Stimulated activated CD4-positive, alpha-beta T cell treated with anti-CD3 and anti-CD28 coated beads, Interleukin-15, amount 100 ng/mL, for 48 hours (primary cell): Measurements from ENCODE around the gene SP2.

Source experiments
- DNase-seq, 2 donors: peaks; one replicate each; pipeline ENCODE4 v3.0.0-alpha.2; 2020; ENCODE audit warnings: low read depth in 2 of 2

The SP2 gene

DNA sequence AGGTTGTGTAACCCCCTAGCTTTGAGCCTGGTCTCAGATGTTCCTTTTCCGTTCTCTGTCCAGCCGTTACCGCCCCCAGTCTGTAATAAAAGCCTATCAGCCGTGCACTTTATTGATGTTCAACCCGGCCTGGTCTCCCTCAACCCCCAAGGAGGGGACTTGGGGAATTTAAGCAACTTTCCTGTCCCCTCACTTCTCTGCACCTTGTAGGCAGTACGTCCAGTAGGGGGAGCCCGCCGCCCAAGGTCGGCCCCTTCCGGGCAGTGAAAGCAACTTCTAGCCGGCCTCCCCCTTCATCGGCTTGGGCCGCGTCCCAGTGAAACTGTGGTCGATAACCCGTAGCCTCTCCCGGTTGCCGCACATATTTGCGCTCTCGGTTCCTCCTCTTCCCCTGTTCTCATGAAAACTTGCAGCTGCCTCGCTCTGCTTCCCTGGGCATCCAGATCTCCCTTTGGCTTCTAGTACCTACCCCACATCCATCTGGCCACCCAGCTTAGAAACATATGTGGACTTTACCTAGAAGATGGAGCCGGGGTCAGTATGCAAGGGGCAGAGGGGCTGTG lies 53.2 kb downstream of the SP2 start:
- DNase-seq = peak; percentile 55 to 80

DNA sequence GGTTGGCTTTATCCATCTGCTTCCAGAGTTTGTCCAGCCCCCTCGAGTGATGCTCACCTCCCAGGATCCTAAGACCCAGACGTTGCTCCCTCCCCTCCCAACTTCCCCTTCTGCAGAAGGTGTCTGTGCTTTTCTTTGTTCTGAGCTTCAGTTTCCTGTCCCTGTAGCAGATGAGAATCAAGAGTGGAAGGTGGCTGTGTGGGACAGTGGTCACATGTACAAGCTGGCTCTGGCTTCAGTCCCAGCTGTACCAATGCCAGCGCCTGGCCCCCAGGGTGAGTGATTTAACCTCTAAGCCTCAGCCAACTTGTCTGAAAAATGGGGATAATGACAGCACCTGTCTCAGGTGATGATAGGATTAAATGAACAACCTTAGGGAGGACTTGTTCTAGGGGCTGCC lies 53.9 kb downstream of the SP2 start:
- no peak for DNase-seq

DNA sequence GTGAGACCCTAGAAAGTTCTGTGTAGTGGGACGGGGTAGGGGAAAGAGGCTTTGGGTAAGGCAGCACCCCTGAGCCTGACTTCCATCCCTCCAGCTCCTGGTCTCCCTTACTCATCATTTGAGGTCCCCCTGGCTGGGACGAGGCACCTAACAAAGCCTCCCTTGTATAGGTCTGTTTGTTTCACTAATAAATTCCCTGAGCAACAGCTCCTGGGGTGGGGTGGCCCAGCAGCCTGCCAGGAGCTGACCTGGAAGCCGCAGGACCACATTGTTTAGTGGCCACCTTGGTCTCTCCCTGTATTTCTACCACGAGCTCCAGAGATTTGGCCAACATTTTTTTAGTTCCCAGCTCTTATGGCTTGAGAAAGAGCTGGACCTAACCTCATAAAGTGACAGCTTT lies 54.4 kb downstream of the SP2 start:
- DNase-seq = no peak

DNA sequence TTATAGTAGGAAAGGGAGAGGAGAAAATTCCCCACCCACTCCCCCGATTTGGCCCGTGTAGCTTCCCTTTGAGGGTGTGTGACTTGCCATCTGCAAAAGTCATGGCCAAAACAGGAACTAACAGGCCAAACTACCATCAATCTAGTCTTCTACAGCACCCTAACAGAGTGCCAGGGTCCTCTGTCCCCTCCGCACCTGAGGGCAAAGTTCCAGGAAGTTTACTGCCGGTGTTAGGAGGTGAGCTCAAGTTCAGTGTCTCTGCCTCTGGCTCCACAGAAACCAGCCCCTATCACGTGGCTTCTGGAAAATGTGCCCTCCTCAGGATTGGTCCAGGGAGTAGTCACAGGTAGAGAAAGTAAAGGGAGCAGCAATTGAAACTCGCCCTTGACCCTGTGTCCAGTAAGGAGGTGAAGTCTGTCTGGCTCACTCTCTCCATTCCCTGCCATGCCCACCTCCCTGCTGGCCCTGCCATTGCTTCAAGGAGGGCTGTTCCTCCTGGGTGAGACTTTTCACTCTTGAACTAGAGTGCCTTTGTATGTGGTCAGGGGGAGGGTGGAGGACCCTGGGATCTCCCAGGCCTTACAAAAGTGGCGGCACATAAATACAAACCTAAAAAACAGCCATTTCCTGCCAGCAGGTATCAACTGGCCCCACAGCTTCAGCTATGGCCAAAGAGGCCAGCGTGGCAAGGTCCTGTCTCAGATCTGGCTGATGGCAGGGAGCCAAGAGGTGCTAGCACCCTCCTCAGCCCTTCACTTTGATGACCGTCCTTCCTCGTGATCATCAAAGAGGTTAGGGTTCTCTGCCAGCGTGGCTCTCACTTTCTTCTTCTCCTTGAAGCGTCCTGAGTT lies 56.4 kb downstream of the SP2 start:
- no peak for DNase-seq

DNA sequence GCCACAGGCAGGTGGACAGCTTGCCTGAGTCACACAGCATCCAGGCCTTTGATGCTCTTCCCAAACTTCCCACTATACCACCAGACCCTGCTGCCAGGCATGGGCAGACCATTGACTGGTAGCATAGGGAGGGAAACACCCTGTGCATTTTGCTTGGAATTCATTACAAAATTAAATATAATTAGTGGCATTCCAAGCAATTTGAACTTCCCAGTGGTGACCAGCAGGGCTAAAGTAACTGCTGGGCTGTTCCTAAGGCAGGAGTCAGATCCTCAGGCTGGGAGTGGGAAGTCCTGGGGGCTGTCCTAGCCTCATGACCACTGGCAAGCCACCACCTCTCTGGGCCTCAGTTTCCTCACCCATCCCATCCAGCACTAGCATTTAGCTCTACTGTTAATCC lies 57.9 kb downstream of the SP2 start:
- no peak for DNase-seq

DNA sequence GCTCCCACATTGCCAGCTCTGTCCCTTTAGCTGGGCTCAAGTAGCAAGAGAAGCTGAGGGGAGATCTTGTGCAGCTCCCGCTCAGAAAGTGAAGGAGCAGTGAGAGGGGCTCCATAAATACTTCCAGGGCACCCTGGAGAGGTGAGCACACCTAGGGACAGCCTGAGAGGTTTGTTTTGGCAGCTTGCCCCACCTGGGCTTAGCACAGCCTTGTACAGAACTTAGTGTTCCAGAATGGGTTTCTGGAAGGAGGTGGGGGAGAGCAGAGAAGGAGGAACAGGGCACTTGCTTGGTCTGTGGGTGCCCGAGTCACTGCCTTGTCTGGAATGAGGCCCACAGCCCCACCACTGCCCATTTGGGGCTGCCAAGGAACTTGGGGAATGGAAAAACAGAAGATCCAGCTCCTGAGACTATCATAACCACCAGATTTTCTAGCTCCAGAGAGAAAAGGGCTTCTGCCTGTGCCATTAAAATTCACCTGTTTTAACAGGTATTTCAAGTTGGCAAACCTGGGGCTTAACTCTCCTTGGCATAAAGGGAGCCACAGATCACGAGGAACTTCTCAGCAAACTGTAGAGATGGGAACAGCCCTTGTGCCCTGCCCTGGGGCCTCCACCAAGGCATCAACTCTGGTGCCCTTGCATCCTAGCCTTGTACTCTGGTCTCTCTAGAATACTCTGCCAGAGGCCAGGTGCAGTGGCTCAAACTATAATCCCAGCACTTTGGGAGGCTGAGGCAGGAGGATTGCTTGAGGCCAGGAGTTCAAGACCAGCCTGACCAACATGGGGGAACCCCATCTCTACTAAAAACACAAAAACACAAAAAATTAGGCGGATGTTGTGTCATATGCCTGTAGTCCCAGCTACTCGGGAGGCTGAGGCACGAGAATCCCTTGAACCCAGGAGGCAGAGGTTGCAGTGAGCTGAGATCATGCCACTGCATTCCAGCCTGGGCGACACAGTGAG lies 59.7 kb downstream of the SP2 start:
- DNase-seq = no peak

DNA sequence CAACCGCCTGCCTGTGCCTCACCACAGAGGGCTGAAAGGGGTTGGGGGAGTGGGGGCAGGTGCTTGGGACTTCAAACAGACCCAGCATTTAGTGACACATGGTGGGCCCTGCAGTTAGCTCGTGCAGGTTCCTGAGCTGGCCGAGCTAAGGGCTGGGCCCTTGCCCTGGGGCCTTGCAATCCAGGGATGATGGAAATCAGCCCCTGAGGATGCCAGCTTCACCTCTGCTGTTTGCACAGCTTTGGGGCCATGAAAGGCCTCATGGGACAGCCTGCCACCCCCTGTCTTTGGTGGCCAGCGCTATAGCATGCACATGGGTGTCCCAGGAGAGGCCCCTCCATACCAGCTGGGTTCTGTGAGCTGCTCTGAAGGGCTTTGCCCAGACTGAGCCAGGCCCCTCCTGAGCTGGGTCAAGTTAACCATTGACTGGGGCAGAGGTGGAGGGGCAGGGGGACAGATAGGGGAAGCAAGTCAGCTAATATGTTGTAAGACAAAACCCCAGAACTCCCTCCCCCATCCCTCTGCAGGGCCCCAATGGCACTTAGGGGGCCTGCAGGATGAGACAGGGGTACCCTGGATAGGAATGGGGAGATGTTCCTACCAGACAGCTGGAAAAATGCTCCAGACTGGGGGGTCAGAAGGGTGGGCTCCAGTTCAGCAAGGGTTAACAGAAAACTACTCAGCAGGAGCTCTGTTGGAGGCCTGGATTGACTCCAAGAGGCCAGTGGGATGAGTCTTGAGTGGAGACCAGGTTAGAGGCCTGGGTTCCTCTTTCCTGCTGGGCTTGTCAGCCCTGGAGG lies 61.0 kb downstream of the SP2 start:
- no peak for DNase-seq

DNA sequence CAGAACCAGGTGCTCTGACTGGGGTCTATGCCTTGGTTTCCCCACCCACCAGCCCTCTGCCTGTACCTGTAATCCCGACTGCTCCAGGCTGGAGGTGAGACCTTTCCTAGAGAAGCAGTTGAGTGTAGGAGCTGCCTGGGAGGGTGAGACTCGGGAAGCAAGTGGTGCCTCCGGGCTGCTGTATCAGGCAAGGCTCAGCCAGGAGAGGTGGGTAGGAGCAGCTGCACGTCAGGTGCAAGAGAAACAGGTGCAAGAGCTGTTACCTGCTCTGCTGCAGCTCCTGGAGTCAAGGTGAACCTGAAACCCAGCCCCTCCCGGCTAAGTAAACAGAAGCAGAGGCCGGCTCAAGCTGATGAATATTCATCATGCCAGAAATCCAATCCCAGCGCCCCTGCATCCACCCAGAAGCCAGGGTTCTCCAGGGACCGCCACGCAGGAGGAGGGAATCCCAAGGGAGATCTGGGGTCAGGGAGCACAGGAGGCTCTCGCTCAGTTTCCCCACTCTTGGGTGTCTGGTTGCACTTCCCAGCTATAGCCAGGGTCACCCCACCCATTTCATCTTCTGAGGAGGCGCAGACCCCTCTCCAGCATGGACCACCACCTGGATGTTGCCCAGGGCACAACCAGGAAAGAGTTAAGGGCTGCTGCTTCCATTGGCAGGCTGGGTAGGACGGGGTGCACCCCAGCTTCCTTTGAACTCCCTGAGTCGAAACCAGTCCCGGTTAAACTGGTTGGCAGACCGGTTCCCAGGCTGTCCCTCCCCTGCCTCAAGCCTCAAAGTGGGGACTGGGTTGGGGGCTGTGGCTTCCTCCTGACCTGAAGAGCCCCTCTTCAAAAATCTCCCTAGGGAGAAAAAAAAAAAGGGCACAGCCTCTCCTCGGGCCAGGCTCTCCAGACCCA lies 61.8 kb downstream of the SP2 start, which contains the start of gene PRR15L:
PRR15L (minus strand) TSS at position 293 of the 900 bp plus-strand sequence. CDS start 4,649 bp downstream, outside the sequence.
- DNase-seq = no peak

DNA sequence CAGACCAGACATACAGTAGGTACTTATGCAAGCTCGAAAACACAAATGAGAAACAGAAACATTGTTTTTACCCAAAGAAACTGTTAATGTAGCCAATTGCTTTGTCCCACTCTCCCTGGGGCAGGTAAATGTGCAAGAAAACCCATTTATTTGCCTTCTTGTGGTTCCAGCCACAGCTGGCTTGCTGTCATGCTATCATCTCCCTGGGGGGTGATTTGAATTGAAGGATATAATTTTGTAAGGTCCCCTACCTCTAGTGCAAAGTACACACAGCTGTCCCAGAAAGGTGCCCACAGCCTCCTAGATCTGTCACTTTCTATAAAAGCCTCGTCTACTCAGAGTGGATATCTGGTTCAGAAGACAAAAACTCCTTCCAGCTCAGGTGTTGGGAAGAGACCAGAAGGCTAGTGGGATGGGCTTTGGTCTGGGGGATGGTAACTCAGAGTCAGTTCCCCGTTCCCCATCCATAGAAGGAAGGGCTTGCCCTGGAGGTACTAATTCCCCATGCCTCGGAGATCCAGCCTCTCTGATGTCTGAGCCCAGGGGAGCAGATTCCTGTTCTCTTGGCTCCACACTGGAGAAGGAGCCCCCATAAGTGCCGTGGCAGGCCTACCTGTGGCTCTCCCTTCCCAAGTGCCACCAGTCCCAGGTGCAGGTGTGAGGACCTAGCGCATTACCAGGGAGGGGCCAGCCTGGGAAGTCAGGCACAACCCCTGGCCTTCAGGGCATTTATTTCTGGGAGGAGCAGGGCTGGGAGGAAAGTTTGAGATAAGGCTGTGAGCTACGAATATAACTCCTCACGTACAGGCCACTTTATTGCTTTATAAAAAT lies 64.0 kb downstream of the SP2 start:
- no peak for DNase-seq

DNA sequence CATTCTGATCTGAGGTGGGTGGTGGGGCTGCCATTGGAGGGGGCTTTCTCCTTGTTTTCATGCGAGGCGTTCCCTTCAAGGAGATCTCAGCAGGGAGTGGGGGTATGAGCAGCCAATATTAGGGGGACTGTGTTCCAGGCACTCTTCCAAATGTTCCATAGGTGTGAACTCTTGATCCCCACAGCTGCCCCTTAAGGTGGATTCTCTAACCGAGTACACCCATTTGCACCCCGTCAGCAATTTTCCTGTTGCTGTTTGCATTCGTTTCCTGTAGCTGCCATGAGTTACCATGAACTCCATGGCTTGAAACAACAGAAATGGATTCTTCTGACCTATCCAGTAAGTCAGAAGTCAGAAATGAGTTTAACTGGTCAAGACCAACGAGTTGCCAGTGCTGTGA lies 65.4 kb downstream of the SP2 start:
- DNase-seq = no peak

DNA sequence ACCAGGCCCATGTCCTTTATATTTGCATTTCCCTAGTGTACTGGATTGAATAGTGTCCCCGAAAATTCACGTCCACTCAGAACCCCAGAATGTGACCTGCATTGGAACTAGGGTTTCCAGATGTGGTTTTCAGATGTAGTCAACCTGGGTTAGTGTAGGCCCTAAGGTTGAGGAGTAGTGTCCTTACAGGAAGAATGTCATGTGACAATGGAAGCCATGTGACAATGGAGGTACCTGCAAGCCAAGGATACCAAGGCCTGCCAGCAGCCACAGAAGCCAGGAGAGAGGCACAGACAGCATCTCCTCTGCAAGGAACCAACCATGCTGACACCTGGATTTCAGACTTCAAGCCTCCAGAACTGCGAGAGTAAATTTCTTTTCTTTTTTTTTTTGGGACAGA lies 66.9 kb downstream of the SP2 start:
- DNase-seq = no peak

DNA sequence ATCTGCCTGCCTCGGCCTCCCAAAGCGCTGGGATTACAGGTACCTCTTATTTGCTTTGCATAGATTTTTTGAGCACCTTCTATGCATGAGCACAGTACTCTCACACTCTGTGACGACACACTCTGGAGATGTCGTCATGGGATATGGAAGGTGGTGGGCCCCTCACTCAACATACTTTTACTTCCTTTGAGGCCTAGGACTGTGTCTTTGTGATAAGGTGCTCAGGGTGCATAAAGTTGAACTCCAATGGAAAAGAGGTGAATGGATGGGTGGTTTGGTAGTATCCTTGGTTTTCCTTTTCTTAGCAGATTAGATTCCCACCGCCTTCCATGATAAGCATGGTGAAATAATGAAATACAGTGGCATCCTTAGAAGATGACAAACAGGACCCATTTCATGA lies 68.8 kb downstream of the SP2 start:
- no peak for DNase-seq

DNA sequence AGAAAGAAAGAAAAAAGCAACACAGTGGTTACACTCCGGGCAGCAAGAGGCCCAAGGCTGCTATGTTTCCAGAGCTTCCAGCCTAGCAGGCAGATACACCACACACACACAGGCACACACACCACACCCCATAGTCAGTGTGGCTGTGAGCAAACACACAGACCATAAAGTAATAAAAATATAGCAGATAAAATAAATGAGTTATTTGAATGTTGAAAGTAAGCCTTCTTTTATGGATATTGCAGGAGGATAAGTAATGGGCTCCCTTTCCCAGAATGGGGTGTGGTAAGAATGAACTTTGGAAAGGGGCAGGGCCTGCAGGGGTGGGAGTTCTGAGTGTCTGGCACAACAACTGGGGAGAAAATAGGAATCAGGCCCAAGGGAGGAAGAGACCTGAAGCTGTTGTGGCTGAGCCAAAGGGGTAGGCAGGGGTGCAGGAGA lies 70.1 kb downstream of the SP2 start:
- no peak for DNase-seq

DNA sequence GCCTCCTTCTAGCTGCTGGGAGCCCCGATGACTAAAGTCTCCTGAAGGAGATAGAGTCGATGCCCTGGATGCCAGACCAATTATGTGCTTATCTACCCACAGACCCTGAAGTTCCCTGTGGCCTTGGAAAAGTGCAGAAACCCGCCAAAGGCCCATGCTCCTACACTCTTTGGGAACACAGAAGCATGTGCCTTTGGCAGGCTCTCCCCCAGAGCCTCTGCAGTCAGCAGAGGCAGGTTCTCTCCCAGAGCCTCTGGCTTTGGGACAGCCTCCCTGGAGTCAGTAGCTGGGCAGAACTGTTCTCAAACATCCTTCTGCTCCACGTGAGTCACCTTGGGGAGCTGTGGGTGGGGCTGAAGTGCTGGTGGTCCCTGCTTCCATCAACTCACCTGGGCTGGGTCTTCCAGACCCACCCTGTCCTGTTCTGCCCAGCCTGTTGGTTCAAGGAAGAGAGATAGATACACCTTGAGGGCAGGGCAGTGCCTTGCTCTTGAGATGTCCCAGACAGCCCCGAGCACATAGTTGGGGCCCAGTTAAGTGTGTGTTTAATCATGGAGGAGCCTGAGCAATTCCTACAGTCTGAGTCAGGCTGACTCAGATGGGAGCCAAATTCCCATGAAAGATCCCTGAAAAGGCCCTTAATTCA lies 71.7 kb downstream of the SP2 start:
- DNase-seq = no peak

DNA sequence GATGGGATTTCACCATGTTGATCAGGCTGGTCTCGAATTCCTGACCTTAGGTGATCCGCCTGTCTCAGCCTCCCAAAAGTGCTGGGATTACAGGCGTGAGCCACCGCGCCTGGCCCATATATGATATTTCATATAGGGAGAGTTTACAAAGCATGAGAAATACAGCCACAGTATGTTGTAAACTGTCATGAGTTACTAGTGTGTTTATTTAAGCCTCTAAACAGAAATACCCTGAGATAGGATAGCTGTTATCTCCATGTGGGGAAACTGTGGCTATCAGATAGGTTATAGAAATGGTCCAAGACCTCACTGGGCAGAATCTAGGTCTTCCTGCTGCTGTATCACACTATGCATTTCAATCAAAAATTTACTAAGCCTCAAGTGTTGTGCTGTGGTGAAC lies 72.8 kb downstream of the SP2 start:
- DNase-seq = no peak

DNA sequence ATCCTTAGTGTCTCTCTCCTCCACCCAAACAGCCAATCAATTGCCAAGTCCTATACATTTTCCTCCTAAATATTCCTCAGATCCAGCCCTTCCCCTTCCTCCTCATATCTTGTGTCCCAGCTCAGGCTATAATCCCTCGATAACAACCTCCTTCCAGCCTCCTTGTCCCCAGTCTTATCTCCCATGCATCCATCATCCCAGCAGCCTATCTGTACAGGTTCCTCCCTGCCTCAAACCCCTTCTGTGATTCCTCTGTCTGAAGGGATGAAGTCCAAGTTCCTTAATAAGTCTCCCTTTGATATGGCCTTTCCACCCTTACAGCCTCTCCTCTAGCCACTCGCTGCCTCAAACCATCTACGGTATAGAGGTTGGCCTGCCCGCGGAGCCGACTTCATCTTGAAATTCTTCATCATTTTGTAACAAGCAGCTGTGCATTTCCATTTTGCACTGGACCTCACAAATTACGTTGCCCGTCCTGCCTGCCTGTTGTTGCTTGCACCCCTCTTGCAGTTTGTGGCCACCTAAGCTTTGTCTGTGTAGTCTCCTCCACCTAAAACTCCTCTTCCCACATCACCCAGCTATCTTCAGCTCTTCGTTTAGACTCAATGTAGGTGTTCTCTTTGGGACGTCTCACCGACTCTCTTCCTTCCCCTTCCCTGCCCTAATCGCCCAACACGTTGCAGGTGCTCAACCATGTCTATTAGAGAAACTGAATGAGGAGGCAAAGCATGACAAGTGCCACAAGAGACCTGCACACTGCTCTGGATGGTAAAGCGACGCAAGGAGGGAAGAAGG lies 74.1 kb downstream of the SP2 start:
- DNase-seq = no peak

DNA sequence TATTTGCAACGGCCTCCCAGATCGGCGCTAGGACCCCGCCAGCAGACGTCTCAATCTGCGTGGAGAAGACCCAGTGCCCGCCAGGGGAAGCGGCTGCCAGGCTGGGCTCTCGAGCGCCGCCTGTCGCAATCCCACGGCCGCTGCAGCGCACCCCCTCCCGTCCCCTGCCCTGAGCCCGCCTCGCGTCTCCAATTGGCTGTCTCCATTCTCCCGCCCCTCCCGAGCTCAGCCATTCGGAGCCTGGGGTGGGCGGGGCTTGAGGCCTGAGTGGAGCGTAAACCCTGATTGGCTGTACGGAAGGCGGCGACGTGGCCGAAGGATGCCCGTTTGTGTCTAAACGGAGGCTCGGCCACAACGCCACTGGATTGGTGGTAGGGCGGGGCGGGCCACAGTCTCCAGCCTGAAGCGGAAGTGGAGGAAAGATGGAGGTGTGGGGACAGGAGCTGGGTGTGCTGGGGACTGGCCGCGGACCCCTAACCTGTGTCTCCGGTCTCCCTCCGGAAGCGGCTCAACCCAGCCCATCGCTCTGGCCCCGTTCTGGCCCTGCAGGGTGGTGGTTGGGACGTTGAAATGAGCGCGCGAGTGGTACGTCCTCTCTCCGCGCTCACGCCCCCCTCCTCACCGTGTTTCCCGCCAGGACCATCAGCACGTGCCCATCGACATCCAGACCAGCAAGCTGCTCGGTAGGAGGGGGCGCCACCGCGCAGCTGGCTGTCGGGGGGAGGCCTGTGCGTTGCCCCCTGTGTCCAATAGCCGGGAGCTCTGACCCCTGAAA lies 74.9 kb downstream of the SP2 start, which contains the start of gene CDK5RAP3:
CDK5RAP3 (plus strand) TSS at position 389 of the 775 bp plus-strand sequence; CDS start at position 423, 34 bp downstream.
- peak; percentile 99 to 100 for DNase-seq
